Muscle layer of colon (tissue), 2 donors: Measurements from ENCODE around the gene C16orf46.
A peak's percentile ranks its signal among the peaks of the same experiment; 100 is the strongest.

Experiments used
- H3K27ac ChIP-seq: one replicate; pipeline ENCODE4 v1.7.0; 2013; ENCODE audit warnings: low read depth, mild to moderate bottlenecking, low read length, moderate library complexity
- H3K27me3 ChIP-seq, 2 donors: one replicate each; pipeline ENCODE4 v1.7.0; 2013; ENCODE audit warnings: low read length in 2 of 2, mild to moderate bottlenecking in 2 of 2; ENCODE audit not compliant: insufficient read depth in 2 of 2, control insufficient read depth in 1 of 2
- H3K36me3 ChIP-seq: one replicate; pipeline ENCODE4 v1.7.0; 2013; ENCODE audit warnings: mild to moderate bottlenecking, low read length; ENCODE audit not compliant: insufficient read depth
- H3K4me1 ChIP-seq: one replicate; pipeline ENCODE4 v1.7.0; 2013; ENCODE audit warnings: mild to moderate bottlenecking, low read length; ENCODE audit not compliant: insufficient read depth
- H3K4me3 ChIP-seq, 2 donors: one replicate each; pipeline ENCODE4 v1.7.0; 2013; ENCODE audit warnings: low read length in 2 of 2, low read depth in 1 of 2, mild to moderate bottlenecking in 1 of 2, moderate library complexity in 1 of 2
- H3K9ac ChIP-seq: one replicate; pipeline ENCODE4 v1.7.0; 2013; ENCODE audit warnings: low read length
- H3K9me3 ChIP-seq: one replicate; pipeline ENCODE4 v1.7.0; 2013; ENCODE audit warnings: mild to moderate bottlenecking, low read length
- donor health status: abdominal sarcoma.
- donor health status: Adenocarcinoma of cecum.

Gene C16orf46

GRCh38 chr16:81040131-81040530 is 36.9 kb downstream of the C16orf46 start:
- no peaks in the 10 kb centered on the region for H3K27me3 ChIP-seq
- H3K4me3 ChIP-seq: no peak overlapping the region
- H3K27ac ChIP-seq: no peak overlapping the region

GRCh38 chr16:81036751-81037350 is 40.2 kb downstream of the C16orf46 start:
- Histone ChIP-seq H3K27me3 (no peaks in the 10 kb centered on the region), H3K9ac (peak overlapping the region; percentile 59), H3K4me3 (peak overlapping the region; percentile 54 to 79), H3K27ac (peak overlapping the region; percentile 60), H3K36me3 (peaks cover 6% of the 10 kb centered on the region), H3K4me1 (peaks cover 17% of the 10 kb centered on the region), H3K9me3 (no peaks in the 10 kb centered on the region)

More at GRCh38 chr16:81040131-81040530, 36.9 kb downstream of the C16orf46 start:
- Histone ChIP-seq H3K4me1 (peaks cover 17% of the 10 kb centered on the region), H3K36me3 (peaks cover 37% of the 10 kb centered on the region), H3K9me3 (no peaks in the 10 kb centered on the region), H3K9ac (no peak overlapping the region)

GRCh38 chr16:81035975-81036750 is 40.9 kb downstream of the C16orf46 start:
- Histone ChIP-seq H3K9me3 (no peaks in the 10 kb centered on the region), H3K9ac (peak overlapping the region; percentile 59), H3K36me3 (no peaks in the 10 kb centered on the region), H3K4me1 (peaks cover 17% of the 10 kb centered on the region), H3K27me3 (no peaks in the 10 kb centered on the region), H3K4me3 (peak overlapping the region; percentile 54 to 79), H3K27ac (peak overlapping the region; percentile 60)

- Histone ChIP-seq H3K4me3 (peak within 1 kb of the TSS; percentile 54 to 79), H3K36me3 (no peaks in the 10 kb centered on the region), H3K27me3 (no peaks in the 10 kb centered on the region), H3K9ac (peak within 1 kb of the TSS; percentile 59), H3K4me1 (peaks cover 17% of the 10 kb centered on the region), H3K9me3 (no peaks in the 10 kb centered on the region), H3K27ac (peak within 1 kb of the TSS; percentile 60)
Measured at GRCh38 chr16:81035398-81035974, 41.6 kb downstream of the C16orf46 start, which contains the start of gene ATMIN. Gene ATMIN (plus strand): TSS chr16:81035842. CDS start chr16:81035871, 29 bp downstream.

- Histone ChIP-seq H3K27ac (no peak overlapping the region), H3K4me3 (no peak overlapping the region), H3K4me1 (no peaks in the 10 kb centered on the region), H3K27me3 (no peaks in the 10 kb centered on the region), H3K9ac (no peak overlapping the region), H3K9me3 (no peaks in the 10 kb centered on the region), H3K36me3 (no peaks in the 10 kb centered on the region)
Measured at GRCh38 chr16:81029930-81030604, 47.0 kb downstream of the C16orf46 start.

GRCh38 chr16:81026429-81026828 is 50.6 kb downstream of the C16orf46 start:
- no peaks in the 10 kb centered on the region for H3K9me3 ChIP-seq
- H3K4me1 ChIP-seq: no peaks in the 10 kb centered on the region
- H3K27me3 ChIP-seq: no peaks in the 10 kb centered on the region
- H3K27ac ChIP-seq: no peak overlapping the region
- no peaks in the 10 kb centered on the region for H3K36me3 ChIP-seq
- H3K4me3 ChIP-seq: no peak overlapping the region
- no peak overlapping the region for H3K9ac ChIP-seq

- Histone ChIP-seq H3K9ac (no peak overlapping the region), H3K9me3 (no peaks in the 10 kb centered on the region), H3K4me1 (no peaks in the 10 kb centered on the region), H3K27me3 (no peaks in the 10 kb centered on the region), H3K4me3 (no peak overlapping the region), H3K36me3 (no peaks in the 10 kb centered on the region), H3K27ac (no peak overlapping the region)
Measured at GRCh38 chr16:81018496-81018895, 58.5 kb downstream of the C16orf46 start.

GRCh38 chr16:81014672-81015071 is 62.4 kb downstream of the C16orf46 start:
- Histone ChIP-seq H3K4me1 (no peaks in the 10 kb centered on the region), H3K9me3 (no peaks in the 10 kb centered on the region), H3K27me3 (no peaks in the 10 kb centered on the region), H3K36me3 (no peaks in the 10 kb centered on the region), H3K4me3 (no peak overlapping the region), H3K27ac (no peak overlapping the region), H3K9ac (no peak overlapping the region)

- H3K4me1 ChIP-seq: no peaks in the 10 kb centered on the region
- H3K9me3 ChIP-seq: no peaks in the 10 kb centered on the region
- no peak overlapping the region for H3K9ac ChIP-seq
Measured at GRCh38 chr16:81012974-81013373, 64.1 kb downstream of the C16orf46 start.

More at GRCh38 chr16:81012974-81013373, 64.1 kb downstream of the C16orf46 start:
- H3K27me3 ChIP-seq: no peaks in the 10 kb centered on the region
- no peaks in the 10 kb centered on the region for H3K36me3 ChIP-seq
- no peak overlapping the region for H3K27ac ChIP-seq
- no peak overlapping the region for H3K4me3 ChIP-seq
